ENCODE data around the gene PRRT1.

- TF ChIP-seq CTCF (IDR thresholded peaks at IDR 0.05; ENCODE audit: borderline replicate concordance, extremely low read depth, low read length, poor library complexity, severe bottlenecking): no peak
- TF ChIP-seq EZH2 (IDR thresholded peaks at IDR 0.05; ENCODE audit: borderline replicate concordance, low read depth, low read length, severe bottlenecking): no peak
Observed at GRCh38 chr6:32167761-32168262, 16.1 kb upstream of the PRRT1 start.

Measured in DND-41 (cell line).